Astrocyte of the hippocampus (primary cell): ENCODE data around the gene LRRC27.

Experiments
- DNase-seq: peaks from one replicate; pipeline ENCODE4 v3.0.0; 2011; ENCODE audit warnings: low read depth, low spot score

LRRC27 gene

DNA sequence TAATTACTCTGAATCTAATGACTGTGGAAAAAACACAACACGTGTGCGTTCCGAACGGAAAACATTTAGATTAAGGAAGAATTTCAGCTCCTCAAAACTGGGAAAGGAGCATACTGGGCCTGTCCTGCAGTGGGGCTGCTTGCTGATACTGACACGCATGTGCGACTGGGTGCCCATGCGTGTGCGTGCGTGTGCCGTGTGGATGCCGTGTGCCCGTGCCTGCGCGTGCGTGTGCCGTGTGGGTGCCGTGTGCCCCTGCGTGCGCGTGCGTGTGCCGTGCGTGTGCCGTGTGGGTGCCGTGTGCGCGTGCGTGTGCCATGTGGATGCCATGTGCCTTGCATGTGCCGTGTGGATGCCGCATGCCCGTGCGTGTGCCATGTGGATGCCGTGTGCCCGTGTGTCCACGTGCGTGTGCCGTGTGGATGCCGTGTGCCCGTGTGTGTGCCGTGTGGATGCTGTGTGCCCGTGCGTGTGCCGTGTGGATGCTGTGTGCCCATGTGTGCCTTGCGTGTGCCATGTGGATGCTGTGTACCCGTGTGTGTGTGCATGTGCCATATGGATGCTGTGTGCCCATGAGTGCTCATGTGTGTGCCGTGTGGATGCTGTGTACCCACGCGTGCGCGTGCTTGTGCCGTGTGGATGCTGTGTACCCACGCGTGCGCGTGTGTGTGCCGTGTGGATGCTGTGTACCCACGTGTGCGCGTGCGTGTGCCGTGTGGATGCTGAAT, 93.2 kb downstream of the LRRC27 start:
- DNase-seq: no peak

DNA sequence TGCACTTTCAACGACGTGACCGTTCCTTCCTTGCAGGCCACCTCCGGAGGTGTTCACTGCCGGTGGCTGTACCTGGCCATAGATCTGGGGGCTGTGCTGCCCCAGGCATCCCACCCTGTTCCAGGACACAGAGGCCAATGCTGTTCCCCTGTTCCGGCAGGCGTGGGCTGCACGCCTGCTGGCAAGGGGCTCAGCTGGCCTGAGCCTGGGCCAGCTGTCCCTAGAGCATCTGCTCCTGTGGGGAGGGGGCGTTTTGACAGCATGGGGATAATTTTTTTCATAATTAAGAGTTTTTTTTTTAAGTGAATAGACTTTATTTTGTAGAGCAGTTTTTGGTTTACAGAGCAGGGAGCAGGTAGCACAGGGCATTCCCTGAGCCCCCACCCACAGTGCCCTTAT, 93.8 kb downstream of the LRRC27 start:
- DNase-seq: no peak

DNA sequence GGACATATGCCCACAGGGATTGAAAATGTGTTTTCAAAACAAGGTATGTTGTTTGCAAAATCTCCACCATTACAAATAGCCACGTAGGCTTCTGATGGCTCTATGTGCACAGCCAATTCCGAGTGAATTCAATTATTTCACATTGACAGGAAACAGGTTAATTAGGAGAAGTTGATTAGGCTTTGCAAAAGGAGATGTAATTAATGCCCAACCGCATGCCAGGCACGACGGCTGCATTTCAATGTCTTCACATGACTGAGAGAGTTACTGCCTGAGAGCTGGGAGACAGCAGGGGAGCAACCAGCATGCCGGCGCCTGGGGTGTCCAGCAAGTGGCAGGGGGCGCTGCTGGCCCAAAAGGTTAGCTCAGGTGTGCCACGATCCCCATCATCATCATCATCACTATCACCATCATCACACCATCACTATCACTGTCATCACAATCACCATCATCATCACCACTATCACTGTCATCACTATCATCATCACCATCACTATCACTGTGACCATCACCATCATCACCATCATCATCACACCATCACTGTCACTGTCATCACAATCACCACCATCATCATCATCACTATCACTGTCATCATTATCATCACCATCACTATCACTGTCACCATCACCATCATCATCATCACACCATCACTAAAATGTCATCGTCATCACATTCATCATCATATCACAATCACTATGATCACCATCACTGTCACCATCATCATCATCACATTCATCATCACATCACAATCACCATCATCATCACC, 95.2 kb downstream of the LRRC27 start:
- DNase-seq: no peak

DNA sequence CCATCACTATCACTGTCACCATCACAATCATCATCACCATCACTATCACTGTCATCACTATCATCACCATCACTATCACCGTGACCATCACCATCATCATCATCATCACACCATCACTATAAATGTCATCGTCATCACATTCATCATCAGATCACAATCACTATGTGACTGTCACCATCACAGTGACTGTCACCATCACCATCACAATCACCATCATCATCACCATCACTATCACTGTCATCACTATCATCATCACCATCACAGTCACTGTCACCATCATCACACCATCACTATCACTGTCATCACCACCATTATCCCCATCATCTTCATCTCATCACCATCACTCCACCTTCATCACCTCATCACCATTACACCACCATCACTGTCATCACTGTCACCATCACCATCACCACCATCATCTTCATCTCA, 96.0 kb downstream of the LRRC27 start:
- no peak for DNase-seq

DNA sequence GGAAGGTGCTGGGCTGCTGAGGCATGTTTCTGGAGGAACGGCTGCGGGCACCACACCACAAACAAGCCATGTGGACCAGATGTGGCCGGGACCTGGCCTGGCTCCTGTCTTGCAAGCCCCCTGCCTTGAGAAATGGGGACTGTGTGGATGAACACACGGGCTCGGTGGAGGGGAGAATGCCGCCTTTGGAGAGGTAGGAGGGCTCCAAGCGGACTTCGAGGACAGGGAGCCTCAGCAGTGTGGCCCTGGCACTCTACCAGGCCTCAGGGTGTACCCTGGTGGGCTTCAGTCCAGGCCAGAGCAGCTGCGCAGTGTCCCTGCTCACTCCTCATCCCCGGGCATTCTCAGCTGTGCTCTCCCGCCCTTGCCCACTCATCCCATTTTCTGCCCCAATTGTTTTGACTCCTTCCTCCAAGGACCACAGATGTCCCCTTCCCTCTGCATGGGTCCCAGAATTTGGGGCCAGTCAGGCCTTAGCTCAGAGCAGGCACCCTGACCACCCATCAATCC, 96.5 kb downstream of the LRRC27 start:
- no peak for DNase-seq
